GM12878 (cell line): Measurements from ENCODE around the gene GSG1L. TPM values are rescaled to one million over a fixed set of nuclear protein-coding genes. Genes with fewer than 3 reads are reported as not detected.

Source experiments
- ATAC-seq: fragments of 200-7000 bp; cut with Tn5 transposase; 3 replicates; pipeline ENCODE4 v1.9.1; 2020; ENCODE audit warnings: mild to moderate bottlenecking, moderate library complexity
- BruUV-seq: library from RNA; stranded (reverse); fragments of 400-500 nt; replicated peaks from 2 replicates; lab custom pipeline; 2021; lab: Mats Ljungman, UMichigan
- CTCF ChIA-PET: fragments of 300-600 bp; sonication (Branson Sonifier 250); formaldehyde crosslinking; extraction: SDS; loops from one replicate; lab custom pipeline; 2021; ENCODE audit warnings: inconsistent platforms; lab: Yijun Ruan, JAX
- POLR2A ChIA-PET: fragments of 350-600 bp; formaldehyde crosslinking; extraction: SDS; loops from one replicate; lab custom pipeline; 2021; ENCODE audit warnings: inconsistent platforms; lab: Charles Lee
- RAD21 ChIA-PET: fragments of 300-600 bp; sonication (Branson Sonifier 250); formaldehyde crosslinking; loops from one replicate; lab custom pipeline; 2023; ENCODE audit warnings: antibody characterized with exemption; ENCODE audit not compliant: unreplicated experiment; lab: Charles Lee
- SMC1A ChIA-PET: fragments of 300-600 bp; sonication (Branson Sonifier 250); formaldehyde crosslinking; loops from one replicate; lab custom pipeline; 2023; ENCODE audit not compliant: unreplicated experiment, uncharacterized antibody; lab: Charles Lee
- DNase-seq: peaks from one replicate; pipeline ENCODE4 v3.0.0-alpha.2; 2011; ENCODE audit warnings: low read depth, low spot score
- FAIRE-seq: peaks from 3 replicates; lab custom pipeline; 2011; peaks lifted over from hg19 to GRCh38; lab: Jason Lieb, UNC
- H2AFZ ChIP-seq: 2 replicates; pipeline ENCODE4 v1.6.0; 2011; ENCODE audit warnings: low read depth, low read length, control low read depth; ENCODE audit not compliant: control insufficient read depth
- H3K27ac ChIP-seq: 2 replicates; pipeline ENCODE4 v1.5.1; 2011; ENCODE audit warnings: control low read depth; ENCODE audit not compliant: control insufficient read depth, insufficient read depth
- H3K27me3 ChIP-seq, 2 experiments: replicated peaks in 1 of 2; 2 replicates each; pipeline versions ENCODE4 v1.6.0 to v1.6.1; 2011; ENCODE audit warnings: low read length in 1 of 2; ENCODE audit not compliant: control insufficient read depth in 2 of 2, insufficient read depth in 2 of 2
- H3K36me3 ChIP-seq, 2 experiments: 2 replicates each; pipeline ENCODE4 v1.5.1; 2011; ENCODE audit warnings: low read length in 1 of 2; ENCODE audit not compliant: control insufficient read depth in 2 of 2, insufficient read depth in 2 of 2
- H3K4me1 ChIP-seq: 2 replicates; pipeline ENCODE4 v1.6.1; 2011; ENCODE audit warnings: mild to moderate bottlenecking, low read length, moderate library complexity, mixed read lengths; ENCODE audit not compliant: control insufficient read depth, insufficient read depth
- H3K4me2 ChIP-seq: 2 replicates; pipeline ENCODE4 v1.6.0; 2011; ENCODE audit warnings: control low read depth; ENCODE audit not compliant: control insufficient read depth, insufficient read depth
- H3K4me3 ChIP-seq: fragments of 200-600 bp; sonication (generic); 2 replicates; pipeline ENCODE4 v1.5.1; 2016
- H3K79me2 ChIP-seq: 2 replicates; pipeline ENCODE4 v1.6.0; 2011; ENCODE audit warnings: low read length; ENCODE audit not compliant: control insufficient read depth, insufficient read depth
- H3K9ac ChIP-seq: 2 replicates; pipeline ENCODE4 v1.8.0; 2011; ENCODE audit warnings: low read length, control low read depth, mixed read lengths; ENCODE audit not compliant: control insufficient read depth, insufficient read depth
- H3K9me3 ChIP-seq: replicated peaks from 3 replicates; pipeline ENCODE4 v1.5.1; 2011; ENCODE audit warnings: mild to moderate bottlenecking, low read length; ENCODE audit not compliant: control insufficient read depth, insufficient read depth
- H4K20me1 ChIP-seq: 2 replicates; pipeline ENCODE4 v1.6.0; 2011; ENCODE audit not compliant: control insufficient read depth, insufficient read depth
- BHLHE40 ChIP-seq, 2 experiments: fragments of 450-650 bp in 1 of 2; IDR thresholded peaks; 2 replicates each; pipeline ENCODE4 v1.6.1; 2011 to 2017; ENCODE audit warnings: low read depth in 2 of 2, borderline replicate concordance in 1 of 2, improper control_type of control experiment in 1 of 2, low read length in 1 of 2, mild to moderate bottlenecking in 1 of 2
- DPF2 ChIP-seq: fragments of 450-650 bp; IDR thresholded peaks from 2 replicates; pipeline ENCODE4 v1.6.1; 2017; ENCODE audit warnings: mild to moderate bottlenecking
- ESRRA ChIP-seq: IDR thresholded peaks from 2 replicates; pipeline ENCODE4 v1.6.1; 2012; ENCODE audit warnings: mild to moderate bottlenecking, low read length, improper control_type of control experiment
- MXI1 ChIP-seq: fragments of 150-350 bp; IDR thresholded peaks from 2 replicates; pipeline ENCODE4 v1.6.1; 2011; ENCODE audit warnings: low read depth, mild to moderate bottlenecking, inconsistent platforms, low read length, improper control_type of control experiment
- NFYA ChIP-seq: IDR thresholded peaks from 2 replicates; pipeline ENCODE4 v1.6.1; 2011; ENCODE audit warnings: low read depth, mild to moderate bottlenecking, low read length, improper control_type of control experiment, borderline replicate concordance
- RB1 ChIP-seq: fragments of 450-650 bp; formaldehyde crosslinking; IDR thresholded peaks from 2 replicates; pipeline ENCODE4 v1.6.1; 2017; ENCODE audit warnings: mild to moderate bottlenecking, borderline replicate concordance
- RBBP5 ChIP-seq: fragments of 200-600 bp; sonication (generic); conservative IDR thresholded peaks from 2 replicates; pipeline ENCODE4 v1.6.1; 2016
- SIN3A ChIP-seq: IDR thresholded peaks from 2 replicates; pipeline ENCODE4 v1.6.1; 2012; ENCODE audit warnings: low read depth, low read length, improper control_type of control experiment
- USF1 ChIP-seq: IDR thresholded peaks from 2 replicates; pipeline ENCODE4 v1.6.1; 2011; ENCODE audit warnings: borderline replicate concordance, low read depth, mild to moderate bottlenecking, moderate library complexity, mixed read lengths, low read length; ENCODE audit not compliant: insufficient read depth; ENCODE audit errors: extremely low read length
- ZBTB33 ChIP-seq: fragments of 450-650 bp; IDR thresholded peaks from 2 replicates; pipeline ENCODE4 v1.6.1; 2017; ENCODE audit warnings: mild to moderate bottlenecking
- ZBTB40 ChIP-seq: fragments of 450-650 bp; IDR thresholded peaks from 2 replicates; pipeline ENCODE4 v1.6.1; 2016; ENCODE audit warnings: mild to moderate bottlenecking, moderate library complexity, borderline replicate concordance
- ZNF592 ChIP-seq: fragments of 450-650 bp; IDR thresholded peaks from 2 replicates; pipeline ENCODE4 v1.6.1; 2017; ENCODE audit warnings: mild to moderate bottlenecking, moderate library complexity
- WGBS: methylation state at CpG from one replicate; pipeline ENCODE4 v1.1.6; 2016; ENCODE audit warnings: low lambda C conversion rate; ENCODE audit not compliant: insufficient replicate concordance, insufficient coverage; ENCODE audit errors: missing lambda C conversion rate; 5-methylcytosine and 5-hydroxymethylcytosine counted together
- in situ Hi-C: fragments of 300-500 bp; cut with MboI; formaldehyde crosslinking; loops from 9 replicates; pipeline ENCODE4 v1.14.3; 2018; ENCODE audit warnings: mixed read lengths
- intact Hi-C: fragments of 100-400 bp; cut with micrococcal nuclease; formaldehyde crosslinking; loops from one replicate; pipeline ENCODE4 v1.14.2; 2022; ENCODE audit not compliant: unreplicated experiment
- polyA plus RNA-seq, 11 experiments: library from polyadenylated mRNA; depleted of rRNA in 4 of 11; unstranded in 6 of 11; stranded (reverse) in 5 of 11; fragments of >200 nt; fragmentation: Nextera tagmentation in 4 of 11; fragmentation: Illumina TruSeq in 1 of 11; extraction: Ambion mirVana in 4 of 11; extraction: Trizol in 1 of 11; gene quantifications; 1 replicate in 1 of 11; 2 replicates in 10 of 11; pipeline versions ENCODE4 v1.2.1 to v1.2.3, GENCODE V29; 2011 to 2016; ENCODE audit warnings: inconsistent platforms in 2 of 11, missing spikeins in 2 of 11, low read depth in 1 of 11
- total RNA-seq, 4 experiments: library from RNA; depleted of rRNA in 3 of 4; stranded (reverse); fragments of >200 nt in 3 of 4; fragmentation: Illumina TruSeq in 1 of 4; extraction: Trizol in 1 of 4; gene quantifications; 2 replicates each; pipeline versions ENCODE4 v1.2.1 to v1.2.3, GENCODE V29; 2013 to 2021

The GSG1L gene
- total and polyA plus RNA-seq, 10 of the 15 experiments (the other 5 are each of a cell fraction or from before 2014, with no cell fraction given) = not detected

GRCh38 chr16:27822529-27822928 lies 241.0 kb downstream of the GSG1L start:
- ATAC-seq = no peak
- WGBS = 10% methylated on average over 7 of the region's 7 CpGs

More at GRCh38 chr16:27822529-27822928, 241.0 kb downstream of the GSG1L start:
- Histone ChIP-seq H3K27me3 (no peaks in the 10 kb centered on the region), H3K4me2 (no peak overlapping the region), H2AFZ (no peak overlapping the region), H3K4me1 (no peaks in the 10 kb centered on the region), H3K4me3 (no peak overlapping the region), H3K36me3 (no peaks in the 10 kb centered on the region), H3K79me2 (no peaks in the 10 kb centered on the region), H3K27ac (no peak overlapping the region), H3K9ac (no peak overlapping the region), H3K9me3 (no peaks in the 10 kb centered on the region), H4K20me1 (no peaks in the 10 kb centered on the region)
- ChIA-PET CTCF (no interaction called here), RAD21 (no interaction called here), SMC1A (no interaction called here), POLR2A (no interaction called here)
- FAIRE-seq (no peak), DNase-seq (no peak)
- TF ChIP-seq MXI1 (no peak), SIN3A (no peak), ZBTB33 (no peak), NFYA (no peak), ZBTB40 (no peak), BHLHE40 (IDR thresholded peaks at IDR 0.05; ENCODE audit: borderline replicate concordance in 1 of 2, low read depth in 2 of 2, low read length in 1 of 2) (no peak), RB1 (no peak), ZNF592 (no peak), ESRRA (no peak), RBBP5 (no peak), USF1 (no peak), DPF2 (no peak)
- no TSS peak for BruUV-seq
- intact Hi-C loops = no loop called here
- in situ Hi-C loops = no loop called here
